ENCODE data around the gene AGRN.
"Not testable (repeated sequence)": the region's sequence is repeated elsewhere in the genome, so short reads cannot be mapped to it uniquely, and the experiment has no call there.

The AGRN gene

GRCh38 chr1:983798-984475 is 36.0 kb upstream of the AGRN start (continued):
- TF ChIP-seq CREB5 (CRISPR knock-in tag; IDR thresholded peaks at IDR 0.05; ENCODE audit: low read depth) = no peak
- no peak for TF ChIP-seq ZFP3 (CRISPR knock-in tag; IDR thresholded peaks at IDR 0.05)

- ATAC-seq = peak; percentile 17
Measured at GRCh38 chr1:984476-984814, 35.5 kb upstream of the AGRN start.

GRCh38 chr1:985126-985525 is 34.8 kb upstream of the AGRN start:
- TF ChIP-seq SNAI2 (CRISPR knock-in tag; IDR thresholded peaks at IDR 0.05) = no peak
- TF ChIP-seq ZNF565 (CRISPR knock-in tag; conservative IDR thresholded peaks at IDR 0.05; ENCODE audit: low read depth) = no peak
- TF ChIP-seq CREB5 (CRISPR knock-in tag; IDR thresholded peaks at IDR 0.05; ENCODE audit: low read depth) = no peak
- TF ChIP-seq ZFP3 (CRISPR knock-in tag; IDR thresholded peaks at IDR 0.05) = no peak
- no peak for TF ChIP-seq TCF4 (CRISPR knock-in tag; IDR thresholded peaks at IDR 0.05; ENCODE audit: borderline replicate concordance)
- no peak for TF ChIP-seq ISL1 (CRISPR knock-in tag; IDR thresholded peaks at IDR 0.05)
- no peak for TF ChIP-seq POU6F1 (CRISPR knock-in tag; IDR thresholded peaks at IDR 0.05; ENCODE audit: borderline replicate concordance, low read depth)
- TF ChIP-seq TOX (CRISPR knock-in tag; IDR thresholded peaks at IDR 0.05; ENCODE audit: borderline replicate concordance) = no peak
- no peak for TF ChIP-seq RARB (CRISPR knock-in tag; IDR thresholded peaks at IDR 0.05)
- TF ChIP-seq PPARA (CRISPR knock-in tag; IDR thresholded peaks at IDR 0.05; ENCODE audit: borderline replicate concordance) = no peak
- no peak for TF ChIP-seq ZFP30 (CRISPR knock-in tag; IDR thresholded peaks at IDR 0.05)
- TF ChIP-seq BACH2 (CRISPR knock-in tag; IDR thresholded peaks at IDR 0.05; ENCODE audit: borderline replicate concordance) = no peak
- no peak for TF ChIP-seq CSRNP3 (CRISPR knock-in tag; IDR thresholded peaks at IDR 0.05)
- TF ChIP-seq ZNF70 (CRISPR knock-in tag; IDR thresholded peaks at IDR 0.05) = no peak
- no peak for TF ChIP-seq ZC3H10 (CRISPR knock-in tag; IDR thresholded peaks at IDR 0.05)
- TF ChIP-seq ESRRG (CRISPR knock-in tag; IDR thresholded peaks at IDR 0.05) = no peak
- no peak for TF ChIP-seq TSHZ2 (CRISPR knock-in tag; IDR thresholded peaks at IDR 0.05)
- TF ChIP-seq PATZ1 (CRISPR knock-in tag; IDR thresholded peaks at IDR 0.05; ENCODE audit: borderline replicate concordance) = no peak
- TF ChIP-seq ARNTL (CRISPR knock-in tag; IDR thresholded peaks at IDR 0.05; ENCODE audit: borderline replicate concordance, low read depth) = no peak
- ATAC-seq = no peak

More at GRCh38 chr1:984476-984814, 35.5 kb upstream of the AGRN start:
- no peak for TF ChIP-seq ZFP3 (CRISPR knock-in tag; IDR thresholded peaks at IDR 0.05)
- no peak for TF ChIP-seq ARNTL (CRISPR knock-in tag; IDR thresholded peaks at IDR 0.05; ENCODE audit: borderline replicate concordance, low read depth)
- no peak for TF ChIP-seq ZFP30 (CRISPR knock-in tag; IDR thresholded peaks at IDR 0.05)
- TF ChIP-seq PPARA (CRISPR knock-in tag; IDR thresholded peaks at IDR 0.05; ENCODE audit: borderline replicate concordance) = no peak
- TF ChIP-seq ISL1 (CRISPR knock-in tag; IDR thresholded peaks at IDR 0.05) = no peak
- TF ChIP-seq SNAI2 (CRISPR knock-in tag; IDR thresholded peaks at IDR 0.05) = no peak
- no peak for TF ChIP-seq ZC3H10 (CRISPR knock-in tag; IDR thresholded peaks at IDR 0.05)
- TF ChIP-seq ESRRG (CRISPR knock-in tag; IDR thresholded peaks at IDR 0.05) = no peak
- no peak for TF ChIP-seq GLIS3 (CRISPR knock-in tag; IDR thresholded peaks at IDR 0.05)
- TF ChIP-seq BACH2 (CRISPR knock-in tag; IDR thresholded peaks at IDR 0.05; ENCODE audit: borderline replicate concordance) = no peak

- not testable (repeated sequence) for ATAC-seq
Measured at GRCh38 chr1:988061-988460, 31.9 kb upstream of the AGRN start.

- not testable (repeated sequence) for ATAC-seq
Measured at GRCh38 chr1:991275-991674, 28.6 kb upstream of the AGRN start.

All from SK-N-SH treated with all-trans-retinoic acid at 6 μM for 48 hours (cell line).